GM23248 (cell line): Measurements from ENCODE around the gene TWF2. TPM values are rescaled to one million over a fixed set of nuclear protein-coding genes. Genes with fewer than 3 reads are reported as not detected.

Experiments
- DNase-seq: peaks from one replicate; pipeline ENCODE4 v3.0.0-alpha.2; 2015
- H2AFZ ChIP-seq: fragments of 200-600 bp; sonication (generic); 2 replicates; pipeline ENCODE4 v1.6.1; 2016; ENCODE audit warnings: antibody characterized with exemption
- H3F3A ChIP-seq: fragments of 200-600 bp; sonication (generic); 2 replicates; pipeline ENCODE4 v1.6.1; 2016; ENCODE audit warnings: mild to moderate bottlenecking, antibody characterized with exemption, mixed run types; ENCODE audit not compliant: insufficient read depth
- H3K27ac ChIP-seq: fragments of 200-600 bp; sonication (generic); 2 replicates; pipeline ENCODE4 v1.5.1; 2016; ENCODE audit warnings: mild to moderate bottlenecking
- H3K27me3 ChIP-seq: fragments of 200-600 bp; sonication (generic); replicated peaks from 2 replicates; pipeline ENCODE4 v1.6.1; 2016; ENCODE audit warnings: mild to moderate bottlenecking; ENCODE audit not compliant: insufficient read depth
- H3K36me3 ChIP-seq: fragments of 200-600 bp; sonication (generic); 2 replicates; pipeline ENCODE4 v1.6.1; 2016; ENCODE audit warnings: low read depth, mild to moderate bottlenecking
- H3K4me1 ChIP-seq: fragments of 200-600 bp; sonication (generic); 2 replicates; pipeline ENCODE4 v1.6.1; 2016; ENCODE audit warnings: mild to moderate bottlenecking; ENCODE audit not compliant: insufficient read depth
- H3K4me2 ChIP-seq: fragments of 200-600 bp; sonication (generic); one replicate; pipeline ENCODE4 v1.6.1; 2016; ENCODE audit warnings: mild to moderate bottlenecking; ENCODE audit not compliant: unreplicated experiment
- H3K4me3 ChIP-seq: fragments of 200-600 bp; sonication (generic); 2 replicates; pipeline ENCODE4 v1.5.1; 2016; ENCODE audit warnings: mild to moderate bottlenecking
- H3K79me2 ChIP-seq: fragments of 200-600 bp; sonication (generic); 2 replicates; pipeline ENCODE4 v1.6.1; 2016; ENCODE audit warnings: mild to moderate bottlenecking; ENCODE audit not compliant: insufficient read depth
- H3K9ac ChIP-seq: fragments of 200-600 bp; sonication (generic); 2 replicates; pipeline ENCODE4 v1.6.1; 2016; ENCODE audit warnings: mild to moderate bottlenecking
- H3K9me2 ChIP-seq: fragments of 200-600 bp; sonication (generic); 2 replicates; pipeline ENCODE4 v1.6.1; 2016; ENCODE audit warnings: mixed run types, mild to moderate bottlenecking, moderate library complexity; ENCODE audit not compliant: insufficient read depth
- H3K9me3 ChIP-seq: fragments of 200-600 bp; sonication (generic); one replicate; pipeline ENCODE4 v1.6.1; 2017; ENCODE audit warnings: low read depth
- H4K20me1 ChIP-seq: fragments of 200-600 bp; sonication (generic); 2 replicates; pipeline ENCODE4 v1.6.0; 2016; ENCODE audit not compliant: insufficient read depth
- EZH2 ChIP-seq: fragments of 200-600 bp; sonication (generic); IDR thresholded peaks from 2 replicates; pipeline ENCODE4 v1.6.1; 2018; ENCODE audit warnings: antibody characterized with exemption, mild to moderate bottlenecking; ENCODE audit not compliant: insufficient read depth, poor library complexity, severe bottlenecking
- EZH2phosphoT487 ChIP-seq: fragments of 200-600 bp; sonication (generic); IDR thresholded peaks from 2 replicates; pipeline ENCODE4 v1.6.1; 2018; ENCODE audit warnings: antibody characterized with exemption, moderate library complexity, mild to moderate bottlenecking, low read depth; ENCODE audit not compliant: insufficient read depth
- WGBS, 2 experiments: methylation state at CpG; one replicate each; pipeline ENCODE4 v1.1.6; 2015 to 2017; ENCODE audit warnings: low lambda C conversion rate in 2 of 2, low coverage in 1 of 2; ENCODE audit errors: missing lambda C conversion rate in 2 of 2; 5-methylcytosine and 5-hydroxymethylcytosine counted together
- in situ Hi-C: fragments of 300-500 bp; cut with MboI; formaldehyde crosslinking; loops from 2 replicates; pipeline ENCODE4 v1.15.0; 2020
- polyA plus RNA-seq: library from polyadenylated mRNA; unstranded; fragments of >200 nt; fragmentation: Nextera tagmentation; extraction: Ambion mirVana; gene quantifications from 2 replicates; pipeline ENCODE4 v1.2.1, GENCODE V29; 2016
- total RNA-seq: library from RNA; depleted of rRNA; stranded (reverse); fragments of >200 nt; shearing (Covaris generic); gene quantifications from 2 replicates; pipeline ENCODE4 v1.2.3, GENCODE V29; 2014

The TWF2 gene
- total and polyA plus RNA-seq, 2 experiments from 2014 or later = 95.1 to 137 TPM

DNA sequence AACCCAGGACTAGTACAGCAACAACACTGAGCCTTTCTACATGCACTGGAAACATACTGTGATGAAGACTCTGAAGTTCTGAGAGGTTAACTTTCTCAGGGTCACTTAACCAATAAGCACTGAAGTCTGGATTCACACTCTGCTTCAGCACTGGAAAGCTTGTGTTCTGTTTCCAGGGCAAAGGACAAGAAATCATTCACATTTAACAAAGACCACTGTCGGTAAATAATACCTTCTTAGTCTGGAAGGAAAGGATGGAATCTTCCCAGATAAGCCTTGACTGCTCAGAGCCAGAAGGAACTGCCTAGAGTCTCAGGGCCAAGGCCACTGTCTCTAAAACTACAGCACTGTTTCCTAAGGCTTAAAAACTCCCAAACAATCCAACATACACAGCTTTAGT lies 44.3 kb upstream of the TWF2 start:
- Histone ChIP-seq H3K27ac (no peak overlapping the region), H3F3A (peaks cover 40% of the 10 kb centered on the region), H2AFZ (no peak overlapping the region), H3K79me2 (peaks cover 28% of the 10 kb centered on the region), H3K9me2 (no peaks in the 10 kb centered on the region), H3K4me1 (peaks cover 29% of the 10 kb centered on the region), H3K27me3 (no peaks in the 10 kb centered on the region), H4K20me1 (no peaks in the 10 kb centered on the region), H3K36me3 (no peaks in the 10 kb centered on the region), H3K9ac (no peak overlapping the region), H3K4me3 (no peak overlapping the region), H3K9me3 (no peaks in the 10 kb centered on the region), H3K4me2 (no peak overlapping the region)
- 95 to 100% methylated on average over 1 of the region's 1 CpG for WGBS, 2 experiments
- in situ Hi-C loops = no loop called here
- TF ChIP-seq EZH2 (no peak), EZH2phosphoT487 (no peak)
- no peak for DNase-seq

GRCh38 chr3:52281981-52282801 lies 43.2 kb upstream of the TWF2 start:
- Histone ChIP-seq H3K4me2 (no peak overlapping the region), H3K9ac (no peak overlapping the region), H3K9me3 (no peaks in the 10 kb centered on the region), H3K79me2 (peaks cover 33% of the 10 kb centered on the region), H3K36me3 (no peaks in the 10 kb centered on the region), H3F3A (peaks cover 45% of the 10 kb centered on the region), H4K20me1 (no peaks in the 10 kb centered on the region), H3K4me1 (peaks cover 29% of the 10 kb centered on the region), H3K27me3 (no peaks in the 10 kb centered on the region), H3K27ac (peak overlapping the region; percentile 49), H2AFZ (no peak overlapping the region), H3K9me2 (no peaks in the 10 kb centered on the region), H3K4me3 (no peak overlapping the region)
- DNase-seq = peak; percentile 60
- in situ Hi-C loops = no loop called here
- TF ChIP-seq EZH2 (no peak), EZH2phosphoT487 (no peak)
- 45 to 52% methylated on average over 8 of the region's 8 CpGs for WGBS, 2 experiments

- Histone ChIP-seq H3K79me2 (peaks cover 39% of the 10 kb centered on the region), H3K4me2 (peak overlapping the region; percentile 72), H3F3A (peaks cover 48% of the 10 kb centered on the region), H3K9ac (peak overlapping the region; percentile 92), H3K36me3 (no peaks in the 10 kb centered on the region), H4K20me1 (peaks cover 14% of the 10 kb centered on the region; the same call in 1 of the 2 replicates), H3K27ac (peak overlapping the region; percentile 86), H3K4me1 (peaks cover 38% of the 10 kb centered on the region), H3K9me3 (no peaks in the 10 kb centered on the region), H3K4me3 (peak overlapping the region; percentile 92), H2AFZ (peak overlapping the region; percentile 72), H3K27me3 (no peaks in the 10 kb centered on the region), H3K9me2 (no peaks in the 10 kb centered on the region)
- in situ Hi-C loops = no loop called here
- peak; percentile 54 for DNase-seq
- 10 to 11% methylated on average over 6 of the region's 6 CpGs for WGBS, 2 experiments
- TF ChIP-seq EZH2 (no peak), EZH2phosphoT487 (no peak)
Measured at GRCh38 chr3:52280050-52280461, 41.1 kb upstream of the TWF2 start.

DNA sequence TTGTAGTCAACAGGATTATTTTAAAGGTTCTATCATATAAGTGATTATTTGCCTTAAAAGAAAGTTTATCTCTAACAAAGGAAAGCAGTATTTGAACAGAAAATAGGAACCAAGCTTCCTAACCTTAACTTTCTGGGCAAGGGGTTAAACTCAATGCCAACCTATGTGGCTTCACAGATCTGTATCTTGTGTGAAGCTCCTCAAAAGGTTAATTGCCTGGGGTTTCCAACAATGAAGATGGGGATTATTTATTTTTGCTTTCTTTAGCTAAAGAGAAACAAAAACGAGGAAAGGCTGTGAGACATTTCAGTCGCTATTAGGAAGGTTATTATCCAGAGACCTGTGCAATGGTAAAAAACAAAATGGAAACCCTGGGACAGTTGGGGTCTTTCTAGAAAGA lies 40.6 kb upstream of the TWF2 start:
- Histone ChIP-seq H3K36me3 (no peaks in the 10 kb centered on the region), H3K4me2 (peak overlapping the region; percentile 72), H4K20me1 (peaks cover 14% of the 10 kb centered on the region; the same call in 1 of the 2 replicates), H3K9me3 (no peaks in the 10 kb centered on the region), H3K79me2 (peaks cover 44% of the 10 kb centered on the region), H3F3A (peaks cover 48% of the 10 kb centered on the region), H3K4me3 (peak overlapping the region; percentile 92), H3K27me3 (no peaks in the 10 kb centered on the region), H3K27ac (peak overlapping the region; percentile 86), H3K9me2 (no peaks in the 10 kb centered on the region), H3K4me1 (peaks cover 38% of the 10 kb centered on the region), H3K9ac (peak overlapping the region; percentile 92), H2AFZ (peak overlapping the region; percentile 72)
- no peak for TF ChIP-seq EZH2phosphoT487
- TF ChIP-seq EZH2 = no peak
- WGBS, 2 experiments = 5 to 9% methylated on average over 2 of the region's 2 CpGs
- DNase-seq = peak; percentile 19
- in situ Hi-C loops = no loop called here
